Measurements from ENCODE around the gene IL1RAPL2.
"Not testable (repeated sequence)": the region's sequence is repeated elsewhere in the genome, so short reads cannot be mapped to it uniquely, and the experiment has no call there.

The IL1RAPL2 gene

DNA sequence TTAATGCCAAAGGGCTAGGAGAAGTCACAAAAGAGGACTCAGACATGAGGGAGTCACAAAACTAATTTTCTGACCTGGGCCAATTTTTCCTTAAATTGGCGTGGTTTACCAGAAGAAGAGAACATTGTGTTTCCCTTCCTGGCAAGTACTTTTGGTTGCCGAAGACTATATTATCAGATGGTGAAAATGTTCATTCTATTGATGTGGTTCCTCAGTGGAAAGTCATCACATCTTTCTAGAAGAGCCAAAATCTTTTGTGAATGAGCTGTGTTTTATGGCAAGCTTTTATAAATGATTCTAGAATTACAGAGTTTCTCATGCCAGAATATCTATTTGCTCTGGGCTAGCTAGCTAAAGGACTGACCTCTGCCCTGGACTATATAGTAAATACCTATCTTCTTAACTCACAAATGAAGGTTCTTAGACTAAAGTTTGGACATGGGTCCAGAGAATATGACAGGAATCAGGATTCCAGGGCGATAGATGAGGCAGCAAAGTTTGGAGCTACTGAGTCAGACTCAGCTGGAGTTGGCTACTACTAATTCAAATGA lies 288.9 kb downstream of the IL1RAPL2 start:
- no peak for DNase-seq (ENCODE audit: low read depth)

DNA sequence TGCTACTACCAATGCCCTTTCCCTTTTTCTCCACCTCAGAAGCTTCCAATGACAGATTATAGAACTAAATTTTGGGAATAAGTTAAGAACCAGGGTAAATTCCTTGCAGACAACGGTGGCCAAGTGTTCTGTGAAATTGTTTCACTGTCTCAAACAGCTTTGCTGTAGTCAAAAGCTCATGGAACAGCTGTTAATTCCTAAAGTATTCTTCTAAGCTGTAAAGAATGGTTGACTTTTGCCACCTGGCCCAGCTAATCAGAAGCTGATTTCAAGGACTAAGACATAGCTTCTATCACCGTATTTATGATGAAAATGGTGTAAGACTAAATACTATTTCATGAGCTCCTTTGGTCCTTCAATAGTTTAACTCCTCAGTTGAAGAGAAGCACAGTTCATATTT lies 297.5 kb downstream of the IL1RAPL2 start:
- DNase-seq (ENCODE audit: low read depth): no peak

DNA sequence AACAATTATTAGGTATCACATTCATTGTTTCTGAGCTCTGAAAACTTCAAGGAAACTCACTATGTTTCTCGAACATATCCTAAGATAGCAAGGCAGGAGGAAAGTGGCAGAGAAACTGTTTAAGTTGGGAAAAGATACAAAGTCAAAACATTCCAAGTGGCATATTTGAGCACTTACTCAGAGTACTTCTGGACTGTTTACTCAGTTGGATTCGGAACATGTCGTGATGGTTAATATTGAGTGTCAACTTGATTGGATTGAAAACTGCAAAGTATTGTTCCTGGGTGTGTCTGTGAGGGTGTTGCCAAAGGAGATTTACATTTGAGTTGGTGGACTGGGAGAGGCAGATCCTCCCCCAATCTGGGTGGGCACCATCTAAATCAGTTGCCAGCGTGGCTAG lies 298.3 kb downstream of the IL1RAPL2 start:
- DNase-seq (ENCODE audit: low read depth): no peak

DNA sequence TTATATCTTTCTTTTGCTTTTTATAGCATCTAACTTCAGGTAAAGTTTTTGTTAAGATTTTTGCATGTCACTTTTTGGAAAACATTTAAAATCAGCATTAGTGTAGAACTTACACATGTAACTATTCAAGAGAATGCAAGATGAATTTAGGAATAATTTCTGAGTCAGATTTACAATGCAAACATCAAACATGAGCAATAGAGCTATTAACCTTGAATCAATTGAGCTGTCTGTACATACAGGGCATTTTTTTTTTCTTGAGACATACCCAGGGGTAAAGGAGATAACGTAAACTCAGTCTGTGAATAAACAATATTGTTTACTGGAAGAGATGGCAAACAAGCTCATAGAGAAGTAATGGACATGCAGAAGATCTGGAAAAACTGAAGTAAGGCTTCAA lies 311.5 kb downstream of the IL1RAPL2 start:
- no peak for DNase-seq (ENCODE audit: low read depth)

DNA sequence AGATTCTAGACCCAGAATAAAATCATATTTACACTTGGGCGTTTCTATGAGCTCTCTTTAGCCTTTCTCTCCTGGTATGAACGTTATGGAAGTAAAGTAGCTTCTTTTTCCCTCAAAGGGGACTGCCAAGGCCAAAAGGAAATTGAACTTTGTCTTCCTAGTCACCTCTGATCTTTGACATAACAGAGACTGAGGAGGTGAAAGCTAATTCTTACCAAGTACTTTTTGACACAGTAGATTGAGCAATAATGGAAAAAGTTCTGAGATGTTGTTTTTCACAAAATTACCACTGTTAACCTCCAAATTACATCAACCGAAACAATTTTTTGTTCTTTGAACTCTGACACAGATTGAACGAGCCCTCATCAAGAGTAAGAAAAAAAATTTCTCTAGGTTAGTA lies 336.1 kb downstream of the IL1RAPL2 start:
- DNase-seq (ENCODE audit: low read depth): no peak

DNA sequence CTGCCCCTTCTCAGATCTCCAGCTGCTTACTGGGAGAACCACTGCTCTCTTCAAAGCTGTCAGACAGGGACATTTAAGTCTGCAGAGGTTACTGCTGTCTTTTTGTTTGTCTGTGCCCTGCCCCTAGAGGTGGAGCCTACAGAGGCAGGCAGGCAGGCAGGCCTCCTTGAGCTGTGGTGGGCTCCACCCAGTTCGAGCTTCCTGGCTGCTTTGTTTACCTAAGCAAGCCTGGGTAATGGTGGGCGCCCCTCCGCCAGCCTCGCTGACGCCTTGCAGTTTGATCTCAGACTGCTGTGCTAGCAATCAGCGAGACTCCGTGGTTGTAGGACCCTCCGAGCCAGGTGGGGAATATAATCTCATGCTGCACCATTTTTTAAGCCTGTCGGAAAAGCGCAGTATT lies 343.7 kb downstream of the IL1RAPL2 start:
- not testable (repeated sequence) for DNase-seq (ENCODE audit: low read depth)

DNA sequence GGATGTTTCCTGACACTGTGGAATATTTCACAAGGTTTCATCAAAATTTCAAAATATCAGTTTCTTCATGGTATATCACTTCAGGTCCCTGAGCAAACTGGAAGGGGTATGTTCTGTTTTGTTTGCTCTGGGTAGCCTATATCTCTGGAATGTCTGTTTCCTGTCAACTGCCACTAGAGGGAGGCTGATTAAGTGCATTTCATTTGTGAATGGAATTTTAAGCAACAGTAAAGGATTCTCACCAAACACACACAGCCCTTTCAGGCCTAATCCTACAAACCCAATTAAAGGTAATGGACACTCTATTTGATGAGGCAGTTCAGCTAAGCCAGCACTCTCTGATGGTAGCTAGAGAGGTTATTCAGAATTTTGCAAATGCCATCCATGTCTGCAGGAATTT lies 347.3 kb downstream of the IL1RAPL2 start:
- no peak for DNase-seq (ENCODE audit: low read depth)

DNA sequence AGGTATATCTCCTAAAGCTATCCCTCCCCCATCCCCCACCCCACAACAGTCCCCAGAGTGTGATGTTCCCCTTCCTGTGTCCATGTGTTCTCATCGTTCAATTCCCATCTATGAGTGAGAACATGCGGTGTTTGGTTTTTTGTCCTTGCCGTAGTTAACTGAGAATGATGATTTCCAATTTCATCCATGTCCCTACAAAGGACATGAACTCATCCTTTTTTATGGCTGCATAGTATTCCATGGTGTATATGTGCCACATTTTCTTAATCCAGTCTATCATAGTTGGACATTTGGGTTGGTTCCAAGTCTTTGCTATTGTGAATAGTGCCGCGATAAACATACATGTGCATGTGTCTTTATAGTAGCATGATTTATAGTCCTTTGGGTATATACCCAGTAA lies 348.7 kb downstream of the IL1RAPL2 start:
- not testable (repeated sequence) for DNase-seq (ENCODE audit: low read depth)

DNA sequence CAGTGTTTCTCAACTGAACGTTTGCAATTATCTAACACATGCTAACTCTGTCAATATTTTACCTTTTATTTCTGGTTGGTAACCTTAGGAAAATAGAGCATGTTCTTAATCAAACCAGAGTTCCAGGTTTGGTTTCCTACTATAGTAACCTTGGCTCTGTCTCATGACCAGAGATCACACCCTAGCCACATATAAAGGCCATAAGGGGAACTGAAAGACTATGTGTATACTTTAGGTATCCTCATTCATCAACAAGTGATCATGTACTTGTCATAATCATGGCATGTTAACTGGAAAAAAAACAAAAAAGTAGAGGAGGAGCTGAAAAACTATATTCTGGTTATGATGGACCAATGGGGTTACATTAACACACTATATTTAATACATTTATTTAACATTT lies 352.1 kb downstream of the IL1RAPL2 start:
- DNase-seq (ENCODE audit: low read depth): no peak

DNA sequence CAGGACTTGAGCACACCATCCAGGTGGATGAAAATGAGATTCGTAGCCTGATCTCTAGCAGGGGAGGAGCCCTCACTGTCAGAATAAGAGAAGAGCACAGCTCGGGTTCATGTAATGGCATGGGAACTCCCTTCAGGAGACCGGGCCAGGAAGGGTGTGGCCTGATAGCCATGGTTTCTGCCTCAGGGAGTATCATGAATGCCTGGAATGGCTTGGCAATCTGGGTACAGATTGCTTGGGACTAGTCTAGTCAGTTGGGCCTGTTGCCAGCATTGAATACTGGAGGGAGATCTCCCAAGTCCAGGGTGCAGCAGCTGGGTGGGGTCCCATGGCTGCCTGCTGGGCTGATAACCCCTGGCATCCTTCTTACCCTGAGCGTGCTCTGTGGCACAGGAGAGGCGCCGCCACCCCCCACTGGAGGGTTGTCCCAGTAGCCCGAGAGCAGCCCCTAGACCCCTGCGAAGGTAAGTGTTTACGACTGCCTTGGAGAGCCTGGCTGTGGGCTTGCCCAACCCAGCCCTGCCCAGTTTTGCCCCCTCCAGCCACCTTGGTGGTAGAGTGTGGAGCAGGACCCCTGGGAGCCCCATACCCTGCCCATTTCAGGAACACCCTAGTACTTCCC lies 355.7 kb downstream of the IL1RAPL2 start:
- no peak for DNase-seq (ENCODE audit: low read depth)

DNA sequence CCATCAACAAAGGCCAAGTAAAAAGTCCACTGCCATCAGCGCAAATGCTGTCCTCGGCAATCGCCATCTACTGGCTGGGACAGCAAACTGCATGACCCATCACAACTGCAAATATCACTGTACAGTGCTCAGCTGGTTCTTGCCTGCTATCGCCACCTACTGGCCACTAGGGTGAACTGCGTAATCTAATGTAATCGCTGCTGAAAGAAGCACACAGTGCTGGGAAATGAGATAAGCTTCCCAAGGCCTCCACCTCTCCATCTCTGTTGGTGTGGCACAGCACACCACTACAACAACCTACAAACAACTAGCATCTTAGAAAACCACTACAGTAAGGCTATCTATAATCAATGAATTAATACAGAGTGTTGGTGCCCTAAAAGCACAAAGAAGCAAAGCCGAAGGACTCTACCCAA lies 356.2 kb downstream of the IL1RAPL2 start:
- DNase-seq (ENCODE audit: low read depth): no peak

DNA sequence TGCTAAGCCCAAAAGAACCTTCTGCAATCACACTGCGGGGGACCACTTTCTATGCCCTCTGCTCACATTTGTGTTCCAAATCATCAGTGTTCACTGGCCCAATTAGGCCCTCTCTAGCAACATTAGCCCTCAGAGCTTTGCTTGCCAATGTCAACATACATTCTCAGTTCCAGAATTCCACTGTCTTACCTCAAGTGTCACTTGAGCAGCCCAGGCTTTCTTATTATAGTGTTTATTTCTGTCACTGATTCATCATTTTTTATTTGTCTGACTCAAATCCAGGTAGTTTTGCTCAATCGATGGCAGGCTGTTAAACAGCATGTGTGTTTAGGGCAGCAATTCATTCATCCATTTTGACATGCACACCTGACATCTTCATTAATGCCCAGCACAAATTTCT lies 363.3 kb downstream of the IL1RAPL2 start:
- no peak for DNase-seq (ENCODE audit: low read depth)

DNA sequence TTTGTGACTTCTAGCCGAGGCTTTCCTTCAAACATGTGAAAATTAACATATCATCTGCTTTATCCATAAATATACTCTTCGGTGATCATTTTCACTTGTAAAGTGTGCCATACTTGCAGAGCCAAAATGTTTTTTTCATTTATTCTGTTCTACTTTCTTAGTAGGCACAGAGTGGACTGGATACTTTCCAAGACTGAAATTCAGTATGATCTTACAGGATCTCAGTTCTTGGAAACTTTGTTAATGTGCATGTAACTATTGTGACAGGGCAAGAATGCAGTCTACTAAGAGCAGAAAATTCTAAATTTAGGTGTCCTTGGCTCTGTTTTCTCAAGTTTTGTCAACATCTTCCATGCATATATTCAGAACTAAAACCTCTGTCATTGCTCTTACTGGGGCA lies 369.6 kb downstream of the IL1RAPL2 start:
- no peak for DNase-seq (ENCODE audit: low read depth)

DNA sequence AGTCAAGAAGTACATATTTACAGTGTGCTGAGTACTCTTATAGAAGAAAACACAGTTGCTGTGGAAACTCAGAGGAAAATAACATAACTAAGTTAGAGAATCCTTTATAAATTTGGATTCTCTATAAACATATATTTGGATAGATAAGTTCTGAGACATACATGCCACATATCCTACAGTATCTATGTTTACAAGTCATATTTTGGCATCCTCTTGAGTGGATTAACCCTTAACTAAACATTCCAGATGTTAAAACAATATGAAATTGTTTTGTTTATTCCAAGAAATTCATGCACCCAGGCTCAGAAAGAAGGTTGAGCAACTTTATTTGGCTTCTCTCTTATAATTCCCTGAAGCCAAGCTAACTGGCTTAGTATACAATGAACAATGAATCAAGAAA lies 387.3 kb downstream of the IL1RAPL2 start:
- DNase-seq (ENCODE audit: low read depth): no peak

DNA sequence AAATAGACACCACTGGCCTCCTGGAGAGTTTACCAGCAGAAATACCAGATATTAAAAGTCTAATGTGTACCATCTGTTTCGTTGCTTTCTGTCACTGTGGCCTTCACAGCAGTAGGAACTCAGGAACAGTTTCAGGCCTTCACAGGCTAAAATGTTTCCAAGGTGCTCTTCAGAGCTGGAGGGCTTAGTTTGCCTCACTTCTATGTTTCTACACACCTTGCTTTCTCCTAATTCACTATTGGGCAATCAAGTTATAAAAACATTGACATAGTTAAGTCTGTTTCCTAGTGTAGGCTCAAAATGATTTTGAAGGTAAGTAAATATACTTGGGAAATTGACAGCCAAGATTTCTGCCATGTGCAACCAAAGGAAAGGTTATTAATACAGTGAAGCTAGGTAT lies 395.9 kb downstream of the IL1RAPL2 start:
- DNase-seq (ENCODE audit: low read depth): no peak

DNA sequence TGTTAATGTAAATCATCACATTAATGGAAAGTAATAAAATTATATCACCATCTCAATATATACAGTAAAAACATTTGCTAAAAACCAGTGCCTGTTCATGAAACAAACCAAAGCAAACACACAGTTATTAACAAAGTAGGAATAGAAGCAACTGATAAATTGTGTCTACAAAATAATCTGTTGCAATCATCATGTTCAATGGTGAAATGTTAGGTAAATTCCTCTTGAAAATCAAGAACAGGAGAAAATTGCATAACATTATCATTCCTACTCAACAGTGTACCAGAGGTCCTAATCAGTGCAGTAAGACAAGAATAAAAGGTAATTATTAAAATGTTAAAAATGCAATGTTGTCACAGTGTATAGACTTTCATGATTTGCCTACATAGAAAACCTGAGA lies 402.2 kb downstream of the IL1RAPL2 start:
- DNase-seq (ENCODE audit: low read depth): no peak

DNA sequence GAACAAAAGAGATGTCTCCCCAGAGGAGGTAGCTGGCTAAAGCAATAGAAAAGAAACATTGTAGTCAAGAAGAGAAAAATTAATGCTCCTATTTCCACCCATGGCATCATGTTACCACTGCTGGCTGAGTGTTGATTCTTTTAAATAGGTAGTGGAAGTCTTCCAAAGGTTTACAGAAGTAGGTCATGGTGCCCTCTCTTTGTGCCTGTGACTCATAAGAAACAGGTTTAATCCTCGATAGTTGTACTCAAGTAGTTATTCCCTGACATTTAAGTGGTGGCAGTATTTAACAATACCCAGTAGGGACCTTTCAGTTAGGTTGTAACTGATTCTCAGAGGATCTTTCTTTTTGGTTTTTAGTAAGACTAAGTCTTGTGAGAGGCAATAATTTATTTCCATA lies 406.7 kb downstream of the IL1RAPL2 start:
- no peak for DNase-seq (ENCODE audit: low read depth)

DNA sequence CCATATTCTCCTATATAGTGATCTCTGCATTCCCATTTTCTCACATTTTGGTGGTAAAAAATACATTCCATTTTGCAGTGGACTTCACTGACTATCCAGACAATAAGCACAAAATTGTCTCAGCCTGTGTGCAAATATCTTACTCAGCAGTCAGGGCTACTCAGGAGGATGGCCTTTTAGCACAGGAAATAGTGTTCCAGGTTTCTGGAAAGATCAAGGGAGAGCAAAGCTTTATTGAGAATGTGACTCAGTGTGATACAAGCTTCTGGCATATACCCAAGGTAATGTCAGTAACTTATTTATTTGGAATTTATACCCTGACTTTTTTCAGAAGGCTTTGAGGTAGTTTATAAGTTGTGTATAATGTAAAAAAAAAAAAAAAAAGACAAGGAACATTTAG lies 421.1 kb downstream of the IL1RAPL2 start:
- no peak for DNase-seq (ENCODE audit: low read depth)

DNA sequence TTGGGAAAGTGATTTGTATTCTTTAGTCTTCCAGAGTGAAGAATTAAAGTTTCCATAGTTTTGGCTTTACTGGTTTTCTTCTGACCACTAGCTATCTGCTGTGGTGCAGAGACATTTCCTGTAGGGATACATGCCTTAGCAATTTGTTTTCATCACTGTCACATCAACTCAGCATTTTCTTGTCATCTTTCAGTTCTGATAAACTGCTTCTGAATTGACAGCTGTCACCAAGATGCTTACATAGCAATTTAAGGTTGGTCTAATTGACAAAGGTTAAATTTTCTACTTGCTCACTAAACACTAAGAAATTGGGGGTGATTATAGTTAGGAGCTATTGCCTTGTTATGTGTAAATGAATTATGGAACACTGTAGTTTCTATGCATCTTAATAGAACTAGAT lies 422.0 kb downstream of the IL1RAPL2 start:
- DNase-seq (ENCODE audit: low read depth): no peak

DNA sequence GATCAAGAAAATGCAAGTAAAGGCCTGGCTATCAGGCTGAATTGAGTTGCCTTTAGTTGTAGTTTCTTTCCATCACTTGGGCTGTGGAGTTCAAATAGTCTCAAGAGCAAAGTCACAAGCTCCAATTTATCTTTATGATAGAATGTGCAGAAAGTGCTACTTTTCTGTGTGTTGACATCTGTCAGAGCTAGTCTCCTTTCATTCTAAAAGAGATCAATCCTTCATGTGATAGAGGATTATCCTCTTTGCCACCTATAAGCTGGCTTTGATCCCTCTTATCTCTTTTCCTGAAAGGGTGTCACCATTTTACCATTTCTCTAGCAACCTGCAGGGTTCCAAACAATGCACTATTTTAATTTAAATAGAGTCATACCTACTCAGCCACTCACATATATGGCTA lies 429.5 kb downstream of the IL1RAPL2 start:
- DNase-seq (ENCODE audit: low read depth): no peak

DNA sequence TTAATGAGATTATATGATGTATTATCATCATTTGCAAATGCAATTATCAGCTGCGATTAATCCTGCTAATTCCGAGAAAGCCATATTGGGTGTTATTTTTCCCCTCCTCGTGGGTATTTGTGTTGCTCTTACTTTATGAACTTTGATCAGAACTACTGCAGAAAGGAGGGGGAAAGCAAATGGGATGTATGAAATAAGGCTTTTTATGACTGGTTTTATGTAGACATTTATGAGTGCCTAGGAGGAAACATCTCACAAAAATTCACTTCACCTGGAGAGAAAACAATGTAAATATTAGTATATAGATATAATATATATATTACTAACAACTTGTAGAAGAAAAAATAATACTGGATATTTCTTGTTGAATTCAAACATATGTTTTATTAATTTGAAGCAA lies 440.1 kb downstream of the IL1RAPL2 start:
- no peak for DNase-seq (ENCODE audit: low read depth)

DNA sequence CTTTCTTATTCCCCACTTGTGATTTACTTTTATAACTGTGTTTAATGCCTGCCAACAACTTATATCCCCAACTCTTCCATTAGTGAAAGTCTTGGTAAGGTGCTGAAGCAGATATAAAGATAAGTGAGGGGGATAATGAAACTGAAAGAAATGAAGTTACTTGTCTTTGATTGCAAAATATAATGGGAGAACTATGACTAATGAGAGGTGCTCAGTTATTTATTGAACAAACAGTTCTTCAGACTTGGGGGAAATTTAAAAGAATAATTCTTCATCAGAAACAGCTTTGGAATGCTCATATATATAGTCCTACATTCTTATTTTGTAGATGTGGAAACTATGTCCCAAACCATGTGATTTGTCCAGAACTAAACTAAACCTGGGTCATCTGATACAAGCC lies 441.0 kb downstream of the IL1RAPL2 start:
- DNase-seq (ENCODE audit: low read depth): no peak

DNA sequence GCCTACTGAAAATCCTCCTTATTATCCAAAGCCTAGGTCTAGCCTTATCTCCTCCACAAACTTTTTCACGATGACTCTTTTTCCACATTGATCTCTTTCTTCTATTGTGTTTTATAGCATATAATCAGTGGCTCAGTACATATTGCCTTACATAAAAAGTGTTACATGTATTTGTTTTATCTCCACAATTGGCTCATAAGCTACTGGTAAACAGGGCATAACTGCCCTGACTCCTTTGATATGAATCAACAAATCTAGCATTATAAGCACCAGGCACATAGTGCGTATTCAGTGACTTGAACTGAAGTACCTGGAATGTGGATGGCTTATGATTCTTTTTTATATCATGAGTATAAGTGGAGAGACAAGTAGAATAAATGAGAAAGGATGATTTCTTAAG lies 447.7 kb downstream of the IL1RAPL2 start:
- no peak for DNase-seq (ENCODE audit: low read depth)

DNA sequence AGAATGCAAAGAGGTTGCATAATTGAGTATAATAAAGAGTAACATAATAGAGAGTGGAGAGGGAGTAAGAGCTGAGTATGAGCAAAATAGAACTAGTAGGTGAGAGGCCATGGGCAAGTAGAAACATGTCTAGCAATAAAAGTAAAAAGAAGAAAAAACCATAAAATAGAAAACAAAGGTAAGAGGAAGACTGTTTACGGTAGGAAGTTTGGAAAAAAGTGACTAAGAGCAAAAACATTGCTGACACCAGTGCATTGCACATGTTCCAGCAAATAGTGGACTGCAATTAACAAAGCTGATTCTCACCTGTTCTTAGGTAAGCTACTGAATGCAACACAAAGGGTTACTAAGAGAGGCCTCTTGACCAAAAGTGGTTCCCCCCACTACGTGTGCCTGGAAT lies 451.6 kb downstream of the IL1RAPL2 start:
- no peak for DNase-seq (ENCODE audit: low read depth)

DNA sequence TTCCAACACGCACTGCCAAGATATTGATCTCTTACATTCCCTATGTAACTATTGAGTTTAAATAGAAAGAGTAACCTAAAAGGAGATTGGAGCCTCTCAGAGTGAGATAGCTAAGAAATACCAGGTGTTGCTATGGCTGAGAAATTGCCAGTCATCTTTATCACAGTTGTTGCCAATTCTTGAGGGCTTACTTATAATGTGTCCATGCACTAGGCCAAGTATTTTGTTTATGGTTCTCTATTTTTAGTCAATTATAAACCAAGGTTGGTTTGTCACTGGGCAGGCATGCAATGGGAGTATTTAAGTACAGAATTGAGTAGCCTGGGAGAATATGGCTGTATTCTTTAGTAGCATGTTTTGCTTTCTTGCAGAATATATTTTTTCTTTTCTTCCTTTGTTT lies 452.9 kb downstream of the IL1RAPL2 start:
- DNase-seq (ENCODE audit: low read depth): no peak

All from stimulated activated CD8-positive, alpha-beta memory T cell treated with anti-CD3 and anti-CD28 coated beads, Interleukin-15, amount 100 ng/mL, for 24 hours (primary cell).